Gastrocnemius medialis (tissue), 4 donors: ENCODE data around the gene DOCK3.

Source experiments
- CTCF ChIP-seq, 5 experiments: fragments of 450-650 bp in 3 of 5; fragments of 200-600 bp in 2 of 5; sonication (generic) in 2 of 5; IDR thresholded peaks in 4 of 5; conservative IDR thresholded peaks in 1 of 5; 1 replicate in 4 of 5; 2 replicates in 1 of 5; pipeline ENCODE4 v1.5.1; 2016 to 2019; ENCODE audit warnings: antibody characterized with exemption in 5 of 5, mild to moderate bottlenecking in 3 of 5, moderate library complexity in 3 of 5
- POLR2A ChIP-seq, 2 donors: fragments of 450-650 bp; IDR thresholded peaks; one replicate each; pipeline ENCODE4 v1.6.1; 2017; ENCODE audit warnings: antibody characterized with exemption in 2 of 2, mild to moderate bottlenecking in 2 of 2, moderate library complexity in 2 of 2

- no peak for TF ChIP-seq CTCF (IDR thresholded peaks at IDR 0.05 in 4 of 5, conservative IDR thresholded peaks at IDR 0.05 in 1 of 5)
- no peak for TF ChIP-seq POLR2A (IDR thresholded peaks at IDR 0.05)
Observed at GRCh38 chr3:50656417-50657195, 18.1 kb upstream of the DOCK3 start.
